Measurements from ENCODE around the gene ARID4B. TPM values are rescaled to one million over a fixed set of nuclear protein-coding genes. Genes with fewer than 3 reads are reported as not detected.
"Not testable (repeated sequence)": the region's sequence is repeated elsewhere in the genome, so short reads cannot be mapped to it uniquely, and the experiment has no call there.

The ARID4B gene
- total RNA-seq, 1 experiment from 2014 or later: 28.3 TPM

GRCh38 chr1:235286667-235287066 is 41.3 kb downstream of the ARID4B start:
- Histone ChIP-seq H3K9me2 (ENCODE audit: insufficient read depth) (no peaks in the 10 kb centered on the region), H2AFZ (ENCODE audit: low read depth, low read length, poor library complexity, severe bottlenecking) (no peak overlapping the region), H3K27me3 (ENCODE audit: insufficient read depth, low read length) (no peaks in the 10 kb centered on the region), H3K4me1 (ENCODE audit: control insufficient read depth in 1 of 2, insufficient read depth in 2 of 2, low read length in 2 of 2) (peaks cover 0 to 8% of the 10 kb centered on the region in 2 experiments; a peak in 1 of 4 replicates), H3K36me3 (ENCODE audit: control insufficient read depth in 1 of 2, insufficient read depth in 2 of 2, low read length in 2 of 2) (no peaks in the 10 kb centered on the region), H3K4me2 (ENCODE audit: low read length) (no peak overlapping the region), H3K9me3 (ENCODE audit: control insufficient read depth in 1 of 2, insufficient read depth in 1 of 2, low read depth in 1 of 2, low read length in 2 of 2) (no peaks in the 10 kb centered on the region), H3K27ac (ENCODE audit: low read depth, low read length) (no peak overlapping the region), H3K4me3 (replicated peaks in 1 of 2; ENCODE audit: low read depth in 1 of 2, low read length in 2 of 2) (no peak overlapping the region), H4K20me1 (ENCODE audit: insufficient read depth) (peaks cover 17% of the 10 kb centered on the region; the same call in 1 of the 2 replicates), H3K79me2 (ENCODE audit: insufficient read depth, low read length) (peaks cover 98% of the 10 kb centered on the region), H3K9ac (ENCODE audit: low read length) (no peak overlapping the region)
- ATAC-seq (no peak), DNase-seq (ENCODE audit: low read depth, low spot score) (no peak)
- no peak for TF ChIP-seq ZFX (IDR thresholded peaks at IDR 0.05)
- no peak for TF ChIP-seq RAD21 (IDR thresholded peaks at IDR 0.05; ENCODE audit: low read depth)
- TF ChIP-seq EZH2 (IDR thresholded peaks at IDR 0.05): no peak
- TF ChIP-seq CEBPB (IDR thresholded peaks at IDR 0.05; ENCODE audit: low read depth): no peak
- no peak for TF ChIP-seq CBX3 (IDR thresholded peaks at IDR 0.05; ENCODE audit: low read depth)
- TF ChIP-seq YY1 (IDR thresholded peaks at IDR 0.05; ENCODE audit: extremely low read depth, insufficient replicate concordance, low read depth, low read length): no peak
- TF ChIP-seq MAX (IDR thresholded peaks at IDR 0.05): no peak
- TF ChIP-seq ATF3 (IDR thresholded peaks at IDR 0.05): no peak
- TF ChIP-seq POLR2A (IDR thresholded peaks at IDR 0.05; ENCODE audit: borderline replicate concordance, extremely low read depth, insufficient read depth, insufficient read length): no peak
- intact Hi-C loops (cut with micrococcal nuclease): no loop called here
- BruUV-seq (replicated peaks): no TSS peak
- ChIA-PET POLR2A (no interaction called here), CTCF (no interaction called here), RAD21 (ENCODE audit: low non-redundant PET in 1 of 2, low total read pairs in 2 of 2, uncharacterized antibody in 2 of 2, unreplicated experiment in 2 of 2) (no interaction called here)

GRCh38 chr1:235284231-235284769 is 43.7 kb downstream of the ARID4B start:
- DNase-seq (ENCODE audit: low read depth, low spot score) (no peak), ATAC-seq (no peak)
- intact Hi-C loops (cut with micrococcal nuclease): no loop called here
- Histone ChIP-seq H3K4me3 (replicated peaks in 1 of 2; ENCODE audit: low read depth in 1 of 2, low read length in 2 of 2) (no peak overlapping the region), H3K4me1 (ENCODE audit: control insufficient read depth in 1 of 2, insufficient read depth in 2 of 2, low read length in 2 of 2) (peaks cover 0 to 11% of the 10 kb centered on the region in 2 experiments; a peak in 1 of 4 replicates), H3K36me3 (ENCODE audit: control insufficient read depth in 1 of 2, insufficient read depth in 2 of 2, low read length in 2 of 2) (no peaks in the 10 kb centered on the region), H2AFZ (ENCODE audit: low read depth, low read length, poor library complexity, severe bottlenecking) (no peak overlapping the region), H3K9me3 (ENCODE audit: control insufficient read depth in 1 of 2, insufficient read depth in 1 of 2, low read depth in 1 of 2, low read length in 2 of 2) (no peaks in the 10 kb centered on the region), H3K79me2 (ENCODE audit: insufficient read depth, low read length) (peaks cover 96% of the 10 kb centered on the region), H3K9ac (ENCODE audit: low read length) (no peak overlapping the region), H3K27ac (ENCODE audit: low read depth, low read length) (no peak overlapping the region), H3K9me2 (ENCODE audit: insufficient read depth) (no peaks in the 10 kb centered on the region), H4K20me1 (ENCODE audit: insufficient read depth) (peaks cover 20% of the 10 kb centered on the region; the same call in 1 of the 2 replicates), H3K4me2 (ENCODE audit: low read length) (no peak overlapping the region), H3K27me3 (ENCODE audit: insufficient read depth, low read length) (no peaks in the 10 kb centered on the region)
- ChIA-PET CTCF (no interaction called here), POLR2A (no interaction called here), RAD21 (ENCODE audit: low non-redundant PET in 1 of 2, low total read pairs in 2 of 2, uncharacterized antibody in 2 of 2, unreplicated experiment in 2 of 2) (no interaction called here)
- no TSS peak for BruUV-seq (replicated peaks)
- TF ChIP-seq ATF3 (IDR thresholded peaks at IDR 0.05) (no peak), SIN3A (IDR thresholded peaks at IDR 0.05; ENCODE audit: low read depth) (no peak), POLR2A (IDR thresholded peaks at IDR 0.05; ENCODE audit: borderline replicate concordance, extremely low read depth, insufficient read depth, insufficient read length) (no peak), TCF7L2 (IDR thresholded peaks at IDR 0.05; ENCODE audit: borderline replicate concordance, extremely low read depth, insufficient read depth, insufficient read length) (no peak), EZH2phosphoT487 (IDR thresholded peaks at IDR 0.05; ENCODE audit: borderline replicate concordance) (no peak)

- BruUV-seq (replicated peaks); intact Hi-C loops (cut with micrococcal nuclease); H3K9ac ChIP-seq (ENCODE audit: low read length); H3K4me3 ChIP-seq (replicated peaks in 1 of 2; ENCODE audit: low read depth in 1 of 2, low read length in 2 of 2); H3K27me3 ChIP-seq (ENCODE audit: insufficient read depth, low read length); H2AFZ ChIP-seq (ENCODE audit: low read depth, low read length, poor library complexity, severe bottlenecking); H3K9me2 ChIP-seq (ENCODE audit: insufficient read depth); H3K9me3 ChIP-seq (ENCODE audit: control insufficient read depth in 1 of 2, insufficient read depth in 1 of 2, low read depth in 1 of 2, low read length in 2 of 2); DNase-seq (ENCODE audit: low read depth, low spot score); H3K27ac ChIP-seq (ENCODE audit: low read depth, low read length); RAD21 ChIA-PET (ENCODE audit: low non-redundant PET in 1 of 2, low total read pairs in 2 of 2, uncharacterized antibody in 2 of 2, unreplicated experiment in 2 of 2); ATAC-seq; POLR2A ChIA-PET; H3K4me2 ChIP-seq (ENCODE audit: low read length); CTCF ChIA-PET; H3K36me3 ChIP-seq (ENCODE audit: control insufficient read depth in 1 of 2, insufficient read depth in 2 of 2, low read length in 2 of 2): not testable (repeated sequence)
- peaks cover 96% of the 10 kb centered on the region for H3K79me2 ChIP-seq (ENCODE audit: insufficient read depth, low read length)
- peaks cover 13% of the 10 kb centered on the region; the same call in 1 of the 2 replicates for H4K20me1 ChIP-seq (ENCODE audit: insufficient read depth)
- peaks cover 0 to 11% of the 10 kb centered on the region in 2 experiments; a peak in 1 of 4 replicates for H3K4me1 ChIP-seq (ENCODE audit: control insufficient read depth in 1 of 2, insufficient read depth in 2 of 2, low read length in 2 of 2)
Measured at GRCh38 chr1:235283636-235284035, 44.3 kb downstream of the ARID4B start.
